WTC11 (cell line): ENCODE data around the gene MYCBPAP. TPM values are rescaled to one million over a fixed set of nuclear protein-coding genes. Genes with fewer than 3 reads are reported as not detected.
"Not testable (repeated sequence)": the region's sequence is repeated elsewhere in the genome, so short reads cannot be mapped to it uniquely, and the experiment has no call there.

Experiments
- ATAC-seq: fragments of 200-7000 bp; cut with Tn5 transposase; 2 replicates; pipeline ENCODE4 v1.10.0; 2021; ENCODE audit warnings: mild to moderate bottlenecking, moderate library complexity
- CTCF ChIA-PET: fragments of 300-600 bp; sonication (Branson Sonifier 250); formaldehyde crosslinking; loops from one replicate; lab custom pipeline; 2021; ENCODE audit warnings: antibody characterized with exemption; lab: Charles Lee
- POLR2A ChIA-PET: fragments of 350-600 bp; sonication (Branson Sonifier 250); formaldehyde crosslinking; loops from one replicate; lab custom pipeline; 2021; ENCODE audit warnings: antibody characterized with exemption; lab: Charles Lee
- DNase-seq: peaks from one replicate; pipeline ENCODE4 v3.0.0; 2021; ENCODE audit warnings: low spot score
- H3K27ac Mint-ChIP-seq: 2 replicates; pipeline ENCODE4 v1.8.0; 2021; ENCODE audit warnings: mixed read lengths
- H3K27me3 Mint-ChIP-seq: 2 replicates; pipeline ENCODE4 v1.8.0; 2021; ENCODE audit warnings: low read depth, mild to moderate bottlenecking, moderate library complexity, mixed read lengths
- H3K36me3 Mint-ChIP-seq: 2 replicates; pipeline ENCODE4 v1.8.0; 2021; ENCODE audit warnings: mixed read lengths
- H3K4me1 Mint-ChIP-seq: 2 replicates; pipeline ENCODE4 v1.8.0; 2022; ENCODE audit warnings: mixed read lengths
- H3K4me3 Mint-ChIP-seq: 2 replicates; pipeline ENCODE4 v1.8.0; 2021; ENCODE audit warnings: mild to moderate bottlenecking, moderate library complexity, mixed read lengths
- H3K9me3 Mint-ChIP-seq: 2 replicates; pipeline ENCODE4 v1.8.0; 2021; ENCODE audit warnings: mixed read lengths
- AR ChIP-seq: fragments of 250-450 bp; sonication (Bioruptor Pico); IDR thresholded peaks from 2 replicates; pipeline ENCODE4 v1.9.0; 2021; ENCODE audit warnings: mild to moderate bottlenecking
- CBFB ChIP-seq: sonication (generic); formaldehyde crosslinking; IDR thresholded peaks from 2 replicates; pipeline ENCODE4 v1.8.1; 2022; ENCODE audit warnings: mild to moderate bottlenecking, low read depth, missing genetic modification reagents
- CREM ChIP-seq: sonication (generic); formaldehyde crosslinking; IDR thresholded peaks from 2 replicates; pipeline ENCODE4 v1.8.1; 2022; ENCODE audit warnings: mild to moderate bottlenecking, missing genetic modification reagents, moderate library complexity
- E2F4 ChIP-seq: sonication (generic); formaldehyde crosslinking; IDR thresholded peaks from 2 replicates; pipeline ENCODE4 v1.8.1; 2022; ENCODE audit warnings: low read depth, mild to moderate bottlenecking, moderate library complexity, missing genetic modification reagents, borderline replicate concordance
- ESRRA ChIP-seq: sonication (generic); formaldehyde crosslinking; IDR thresholded peaks from 2 replicates; pipeline ENCODE4 v1.8.1; 2022; ENCODE audit warnings: mild to moderate bottlenecking, missing genetic modification reagents, borderline replicate concordance
- ETV6 ChIP-seq: sonication (generic); formaldehyde crosslinking; IDR thresholded peaks from 2 replicates; pipeline ENCODE4 v1.8.1; 2022; ENCODE audit warnings: mild to moderate bottlenecking, missing genetic modification reagents
- FOXP1 ChIP-seq: sonication (generic); formaldehyde crosslinking; IDR thresholded peaks from 2 replicates; pipeline ENCODE4 v1.8.0; 2022; ENCODE audit warnings: missing genetic modification reagents, mild to moderate bottlenecking, moderate library complexity, borderline replicate concordance
- MYBL2 ChIP-seq: sonication (generic); formaldehyde crosslinking; IDR thresholded peaks from 2 replicates; pipeline ENCODE4 v1.8.1; 2023; ENCODE audit warnings: mild to moderate bottlenecking, moderate library complexity, missing genetic modification reagents
- NR1H2 ChIP-seq: sonication (generic); formaldehyde crosslinking; IDR thresholded peaks from 2 replicates; pipeline ENCODE4 v1.9.0; 2021; ENCODE audit warnings: mild to moderate bottlenecking, moderate library complexity, missing genetic modification reagents
- NR2C2 ChIP-seq: sonication (generic); formaldehyde crosslinking; IDR thresholded peaks from 2 replicates; pipeline ENCODE4 v1.8.0; 2022; ENCODE audit warnings: mild to moderate bottlenecking, missing genetic modification reagents
- PRRX2 ChIP-seq: fragments of 250-450 bp; sonication (Bioruptor Pico); IDR thresholded peaks from 2 replicates; pipeline ENCODE4 v1.8.0; 2021; ENCODE audit warnings: mild to moderate bottlenecking
- SOX15 ChIP-seq: fragments of 250-450 bp; sonication (Bioruptor Pico); IDR thresholded peaks from 2 replicates; pipeline ENCODE4 v1.9.0; 2021; ENCODE audit warnings: mild to moderate bottlenecking
- ZBTB43 ChIP-seq: sonication (generic); formaldehyde crosslinking; IDR thresholded peaks from 2 replicates; pipeline ENCODE4 v1.8.1; 2023; ENCODE audit warnings: mild to moderate bottlenecking, missing genetic modification reagents
- ZNF396 ChIP-seq: fragments of 250-450 bp; sonication (Bioruptor Pico); IDR thresholded peaks from 2 replicates; pipeline ENCODE4 v1.8.0; 2021; ENCODE audit warnings: mild to moderate bottlenecking, moderate library complexity, borderline replicate concordance
- ZNF671 ChIP-seq: fragments of 250-450 bp; sonication (Bioruptor Pico); IDR thresholded peaks from 2 replicates; pipeline ENCODE4 v1.8.0; 2021; ENCODE audit warnings: mild to moderate bottlenecking
- total RNA-seq: library from RNA; stranded (reverse); gene quantifications from 3 replicates; pipeline ENCODE4 v1.2.3, GENCODE V29; 2021
- TF ChIP-seq, protein P1 (sequence below): sonication (generic); formaldehyde crosslinking; conservative IDR thresholded peaks from 2 replicates; pipeline ENCODE4 v1.8.1; 2022; ENCODE audit warnings: mild to moderate bottlenecking, missing genetic modification reagents
- TF ChIP-seq, protein P2 (sequence below): sonication (generic); formaldehyde crosslinking; IDR thresholded peaks from 2 replicates; pipeline ENCODE4 v1.8.1; 2023; ENCODE audit warnings: mild to moderate bottlenecking, missing genetic modification reagents, moderate library complexity
- TF ChIP-seq, protein P3 (sequence below): sonication (generic); formaldehyde crosslinking; IDR thresholded peaks from 2 replicates; pipeline ENCODE4 v1.8.1; 2022; ENCODE audit warnings: mild to moderate bottlenecking, missing genetic modification reagents, moderate library complexity, borderline replicate concordance

Gene MYCBPAP
- total RNA-seq, 1 experiment from 2014 or later: 5.7 TPM

GRCh38 chr17:50474523-50474922, 33.7 kb upstream of the MYCBPAP start:
- H3K9me3 Mint-ChIP-seq: no peaks in the 10 kb centered on the region
- peaks cover 21% of the 10 kb centered on the region for H3K27me3 Mint-ChIP-seq
- no peak for ATAC-seq
- CTCF ChIA-PET: interaction anchor here (0.5 to 5.8 kb wide), 3 partner anchors 20 to 77 kb away, joined by 3 to 40 read pairs (median 3); partner anchors contain the start of gene LRRC59
- TF ChIP-seq ESRRA (CRISPR knock-in tag) (no peak), AR (CRISPR knock-in tag) (no peak), CREM (CRISPR knock-in tag) (no peak), FOXP1 (CRISPR knock-in tag) (no peak), MYBL2 (CRISPR knock-in tag) (no peak), ZNF671 (no peak)
- H3K27ac Mint-ChIP-seq: no peak overlapping the region
- H3K4me1 Mint-ChIP-seq: peaks cover 19% of the 10 kb centered on the region
- no peak for DNase-seq
- no peaks in the 10 kb centered on the region for H3K36me3 Mint-ChIP-seq
- H3K4me3 Mint-ChIP-seq: no peak overlapping the region
- POLR2A ChIA-PET: no interaction called here

DNA sequence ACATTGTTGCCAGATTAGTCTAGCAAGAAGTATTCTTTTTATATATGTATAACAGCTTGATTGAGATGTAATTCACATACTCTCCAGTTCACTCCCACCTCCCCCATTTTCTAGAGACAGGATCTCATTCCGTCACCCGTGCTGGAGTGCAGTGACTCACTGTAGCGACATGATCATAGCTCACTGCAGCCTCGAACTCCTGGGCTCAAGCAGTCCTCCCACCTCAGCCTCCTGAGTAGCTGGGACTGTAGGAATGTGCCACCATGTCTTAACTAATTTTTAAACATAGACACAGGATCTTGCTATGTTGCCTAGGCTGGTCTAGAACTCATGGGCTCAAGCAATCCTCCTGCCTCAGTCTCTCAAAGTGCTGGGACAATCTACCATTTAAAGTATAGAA, 32.9 kb upstream of the MYCBPAP start:
- no peaks in the 10 kb centered on the region for H3K36me3 Mint-ChIP-seq
- peaks cover 20% of the 10 kb centered on the region for H3K4me1 Mint-ChIP-seq
- no peaks in the 10 kb centered on the region for H3K9me3 Mint-ChIP-seq
- no peak for ATAC-seq
- no peak for DNase-seq
- POLR2A ChIA-PET: interaction anchor here (0.6 kb wide), 1 partner anchor 9 kb away, joined by 4 read pairs; no protein-coding TSS in a partner anchor
- TF ChIP-seq ZNF396: no peak
- TF ChIP-seq, protein P1, sequence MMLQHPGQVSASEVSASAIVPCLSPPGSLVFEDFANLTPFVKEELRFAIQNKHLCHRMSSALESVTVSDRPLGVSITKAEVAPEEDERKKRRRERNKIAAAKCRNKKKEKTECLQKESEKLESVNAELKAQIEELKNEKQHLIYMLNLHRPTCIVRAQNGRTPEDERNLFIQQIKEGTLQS (CRISPR knock-in tag): no peak
- no peak for TF ChIP-seq NR2C2
- no peak for TF ChIP-seq PRRX2 (CRISPR knock-in tag)
- TF ChIP-seq, all 79 proteins: peak for 0
- CTCF ChIA-PET: interaction anchor here (0.9 to 5.8 kb wide), 2 partner anchors 67 to 78 kb away, joined by 3 to 40 read pairs; partner anchors contain the start of gene LRRC59
- H3K4me3 Mint-ChIP-seq: no peak overlapping the region
- H3K27ac Mint-ChIP-seq: no peak overlapping the region
- peaks cover 20% of the 10 kb centered on the region for H3K27me3 Mint-ChIP-seq

DNA sequence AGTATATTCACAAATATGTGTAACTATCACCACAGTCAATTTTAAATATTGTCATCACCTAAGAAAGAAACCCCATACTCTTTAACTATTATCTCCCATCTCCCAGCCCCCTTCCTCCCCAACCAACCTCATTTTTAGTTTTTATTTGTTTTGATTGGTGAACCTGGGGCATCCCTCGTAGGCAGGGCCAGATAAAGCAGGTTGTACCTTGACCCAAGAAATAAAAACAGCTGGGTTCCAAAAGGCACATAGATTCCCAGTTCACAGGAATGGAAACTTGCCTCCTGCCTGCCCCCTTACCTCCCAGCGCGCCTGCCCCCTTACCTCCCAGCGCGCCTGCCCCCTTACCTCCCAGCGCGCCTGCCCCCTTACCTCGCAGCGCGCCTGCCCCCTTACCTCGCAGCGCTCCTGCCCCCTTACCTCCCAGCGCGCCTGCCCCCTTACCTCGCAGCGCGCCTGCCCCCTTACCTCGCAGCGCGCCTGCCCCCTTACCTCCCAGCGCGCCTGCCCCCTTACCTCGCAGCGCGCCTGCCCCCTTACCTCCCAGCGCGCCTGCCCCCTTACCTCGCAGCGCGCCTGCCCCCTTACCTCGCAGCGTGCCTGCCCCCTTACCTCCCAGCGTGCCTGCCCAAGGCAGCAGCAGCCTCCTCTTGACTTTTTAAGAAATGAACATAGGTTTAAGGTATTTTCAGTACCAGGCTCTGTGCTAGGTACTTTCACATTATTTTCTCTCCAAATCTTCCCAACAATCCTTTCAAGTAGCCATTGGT, 32.3 kb upstream of the MYCBPAP start:
- H3K4me1 Mint-ChIP-seq: peaks cover 15% of the 10 kb centered on the region
- H3K27me3 Mint-ChIP-seq: peaks cover 20% of the 10 kb centered on the region
- not testable (repeated sequence) for H3K9me3 Mint-ChIP-seq, H3K27ac Mint-ChIP-seq, ATAC-seq, DNase-seq, H3K36me3 Mint-ChIP-seq
- ChIA-PET CTCF (interaction anchor here (0.9 to 5.8 kb wide), 3 partner anchors 66 to 79 kb away, joined by 3 to 40 read pairs (median 7); partner anchors contain the start of gene LRRC59), POLR2A (interaction anchor here (0.6 kb wide), 1 partner anchor 8 kb away, joined by 4 read pairs; no protein-coding TSS in a partner anchor)
- peak overlapping the region; percentile 41 for H3K4me3 Mint-ChIP-seq

DNA sequence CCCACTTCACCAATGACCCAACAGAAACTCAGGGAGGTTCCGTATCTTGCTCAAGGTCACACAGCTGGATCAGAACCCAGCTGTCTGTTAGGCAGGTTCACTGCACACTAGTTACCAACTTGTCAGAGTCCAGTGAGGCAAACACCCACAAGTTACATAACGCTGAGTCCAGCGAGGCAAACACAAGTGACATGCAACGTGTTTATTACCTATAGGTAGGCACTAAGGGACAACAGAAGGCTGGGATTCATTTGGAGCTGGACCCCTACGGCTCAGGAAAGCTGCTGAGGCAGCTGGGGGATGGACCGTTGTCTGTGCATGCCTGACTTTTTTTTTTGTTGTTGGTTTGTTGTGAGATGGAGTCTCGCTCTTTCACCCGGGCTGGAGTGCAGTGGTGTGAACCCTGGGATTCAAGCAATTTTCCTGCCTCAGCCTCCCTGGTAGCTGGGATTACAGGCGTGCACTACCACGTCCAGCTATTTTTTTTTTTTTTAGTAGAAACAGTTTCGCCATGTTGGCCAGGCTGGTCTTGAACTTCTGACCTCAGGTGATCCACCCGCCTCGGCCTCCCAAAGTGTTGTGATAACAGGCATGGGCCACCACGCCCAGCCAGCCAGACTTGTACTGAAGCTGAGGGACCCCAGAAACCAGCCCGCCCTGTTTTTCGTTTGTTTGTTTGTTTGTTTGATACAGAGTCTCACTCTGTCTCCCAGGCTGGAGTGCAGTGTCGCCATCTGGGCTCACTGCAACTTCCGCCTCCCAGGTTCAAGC, 31.5 kb upstream of the MYCBPAP start:
- no peaks in the 10 kb centered on the region for H3K9me3 Mint-ChIP-seq
- POLR2A ChIA-PET: no interaction called here
- ATAC-seq: no peak
- no peak for DNase-seq
- H3K27me3 Mint-ChIP-seq: peaks cover 20% of the 10 kb centered on the region
- peak overlapping the region; percentile 41 for H3K4me3 Mint-ChIP-seq
- no peaks in the 10 kb centered on the region for H3K36me3 Mint-ChIP-seq
- CTCF ChIA-PET: interaction anchor here (0.8 to 1.0 kb wide), 2 partner anchors 79 to 276 kb away, joined by 3 to 7 read pairs; partner anchors contain the start of gene LRRC59
- H3K27ac Mint-ChIP-seq: no peak overlapping the region
- H3K4me1 Mint-ChIP-seq: peaks cover 14% of the 10 kb centered on the region
- TF ChIP-seq CBFB (no peak), ZBTB43 (CRISPR knock-in tag) (no peak), E2F4 (CRISPR knock-in tag) (no peak), NR1H2 (CRISPR knock-in tag) (no peak), ETV6 (CRISPR knock-in tag) (no peak), ZNF396 (no peak), SOX15 (CRISPR knock-in tag) (no peak)
- TF ChIP-seq, protein P2, sequence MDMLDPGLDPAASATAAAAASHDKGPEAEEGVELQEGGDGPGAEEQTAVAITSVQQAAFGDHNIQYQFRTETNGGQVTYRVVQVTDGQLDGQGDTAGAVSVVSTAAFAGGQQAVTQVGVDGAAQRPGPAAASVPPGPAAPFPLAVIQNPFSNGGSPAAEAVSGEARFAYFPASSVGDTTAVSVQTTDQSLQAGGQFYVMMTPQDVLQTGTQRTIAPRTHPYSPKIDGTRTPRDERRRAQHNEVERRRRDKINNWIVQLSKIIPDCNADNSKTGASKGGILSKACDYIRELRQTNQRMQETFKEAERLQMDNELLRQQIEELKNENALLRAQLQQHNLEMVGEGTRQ (CRISPR knock-in tag): no peak
- TF ChIP-seq, protein P3, sequence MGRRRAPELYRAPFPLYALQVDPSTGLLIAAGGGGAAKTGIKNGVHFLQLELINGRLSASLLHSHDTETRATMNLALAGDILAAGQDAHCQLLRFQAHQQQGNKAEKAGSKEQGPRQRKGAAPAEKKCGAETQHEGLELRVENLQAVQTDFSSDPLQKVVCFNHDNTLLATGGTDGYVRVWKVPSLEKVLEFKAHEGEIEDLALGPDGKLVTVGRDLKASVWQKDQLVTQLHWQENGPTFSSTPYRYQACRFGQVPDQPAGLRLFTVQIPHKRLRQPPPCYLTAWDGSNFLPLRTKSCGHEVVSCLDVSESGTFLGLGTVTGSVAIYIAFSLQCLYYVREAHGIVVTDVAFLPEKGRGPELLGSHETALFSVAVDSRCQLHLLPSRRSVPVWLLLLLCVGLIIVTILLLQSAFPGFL (CRISPR knock-in tag): no peak
